ENCODE data around the gene ADCY4. TPM values are rescaled to one million over a fixed set of nuclear protein-coding genes. Genes with fewer than 3 reads are reported as not detected.

The ADCY4 gene
- total and polyA plus RNA-seq, 2 of the 8 experiments (the other 6 are each of a cell fraction or from before 2014, with no cell fraction given): 0.27 to 0.35 TPM

- 90% methylated on average over 2 of the region's 2 CpGs; no CpG with 5 or more reads in 1 of the 2 experiments for WGBS, 2 experiments (ENCODE audit: extremely low coverage in 1 of 2, insufficient coverage in 1 of 2, insufficient read length in 1 of 2, insufficient replicate concordance in 2 of 2, low coverage in 1 of 2, low lambda C conversion rate in 2 of 2, missing lambda C conversion rate in 1 of 2)
- no peak overlapping the region for H2AFZ ChIP-seq (ENCODE audit: low read length)
- TF ChIP-seq CREB1 (IDR thresholded peaks at IDR 0.05) (no peak), TBP (IDR thresholded peaks at IDR 0.05; ENCODE audit: low read depth, low read length) (no peak), RNF2 (IDR thresholded peaks at IDR 0.05; ENCODE audit: borderline replicate concordance, low read depth, low read length, missing control alignments, poor library complexity, severe bottlenecking) (no peak), TAF7 (optimal IDR thresholded peaks at IDR 0.05; ENCODE audit: borderline replicate concordance, low read depth, low read length) (no peak), PHF8 (conservative IDR thresholded peaks at IDR 0.05; ENCODE audit: low read depth, low read length) (no peak), HDAC6 (IDR thresholded peaks at IDR 0.05; ENCODE audit: low read depth, low read length) (no peak), CTBP2 (IDR thresholded peaks at IDR 0.05; ENCODE audit: borderline replicate concordance, insufficient read depth, insufficient read length, low read length) (no peak), TAF1 (IDR thresholded peaks at IDR 0.05; ENCODE audit: low read depth, low read length) (no peak), BACH1 (IDR thresholded peaks at IDR 0.05; ENCODE audit: low read length) (no peak)
Observed at GRCh38 chr14:24293525-24293924, 41.3 kb downstream of the ADCY4 start.

More at GRCh38 chr14:24293525-24293924, 41.3 kb downstream of the ADCY4 start:
- no peak overlapping the region for H3K56ac ChIP-seq (replicated peaks; ENCODE audit: insufficient read length, low read depth, low read length)
- DNase-seq (ENCODE audit: low read depth in 1 of 2, low spot score in 2 of 2): no peak
- H3K23me2 ChIP-seq (ENCODE audit: low read depth, low read length): no peaks in the 10 kb centered on the region
- no peaks in the 10 kb centered on the region for H3K79me2 ChIP-seq (ENCODE audit: control insufficient read depth in 1 of 2, insufficient read depth in 2 of 2, low read length in 2 of 2)
- no peak overlapping the region for H2BK5ac ChIP-seq (ENCODE audit: low read depth, low read length)
- H2BK120ac ChIP-seq (replicated peaks; ENCODE audit: low read depth, low read length): no peak overlapping the region
- no peak overlapping the region for H3K23ac ChIP-seq (ENCODE audit: insufficient read length)
- H3K27ac ChIP-seq (ENCODE audit: low read depth, low read length): no peak overlapping the region
- H2BK20ac ChIP-seq (ENCODE audit: low read length): no peak overlapping the region
- H2AK5ac ChIP-seq (ENCODE audit: low read depth, low read length): no peak overlapping the region
- no peak overlapping the region for H2BK12ac ChIP-seq (ENCODE audit: low read depth, low read length)
- no peaks in the 10 kb centered on the region for H3K79me1 ChIP-seq (ENCODE audit: low read depth, low read length)
- H3K36me3 ChIP-seq (ENCODE audit: control insufficient read depth in 2 of 4, insufficient read depth in 4 of 4, low read length in 3 of 4): peaks cover 2 to 12% (median 7%) of the 10 kb centered on the region in 4 experiments; a peak in 4 of 8 replicates
- no peak overlapping the region for H3K9ac ChIP-seq (replicated peaks in 1 of 4; ENCODE audit: extremely low read depth in 1 of 4, low read depth in 3 of 4, low read length in 3 of 4)
- POLR2A ChIA-PET (ENCODE audit: partially characterized antibody): interaction anchor here (0.8 to 2.1 kb wide), 5 partner anchors 8 to 31 kb away, joined by 3 to 13 read pairs (median 6); no protein-coding TSS in a partner anchor
- H4K20me1 ChIP-seq (replicated peaks in 1 of 2; ENCODE audit: control insufficient read depth in 1 of 2, insufficient read depth in 2 of 2, low read length in 2 of 2): peaks cover 2 to 4% of the 10 kb centered on the region in 2 experiments
- no peak overlapping the region for H3K4ac ChIP-seq (replicated peaks; ENCODE audit: insufficient read length, low read depth, low read length)
- no peak overlapping the region for H4K91ac ChIP-seq (replicated peaks; ENCODE audit: insufficient read length, low read length)
- no peak overlapping the region for H4K8ac ChIP-seq (ENCODE audit: extremely low read depth, insufficient read depth, low read length)
- no peaks in the 10 kb centered on the region for H3K4me1 ChIP-seq (replicated peaks in 1 of 4; ENCODE audit: control insufficient read depth in 3 of 4, insufficient read depth in 4 of 4, low read length in 3 of 4)
- no peak overlapping the region for H3K4me3 ChIP-seq (ENCODE audit: extremely low read depth in 1 of 4, insufficient read depth in 2 of 4, low read depth in 3 of 4, low read length in 4 of 4)
- H3K9me3 ChIP-seq (ENCODE audit: insufficient read depth in 2 of 2, low read depth in 1 of 2, low read length in 1 of 2): no peaks in the 10 kb centered on the region
- H3K18ac ChIP-seq (ENCODE audit: extremely low read depth, low read length): no peak overlapping the region
- no peak overlapping the region for H2BK15ac ChIP-seq (ENCODE audit: low read length)
- CTCF ChIA-PET (ENCODE audit: partially characterized antibody): interaction anchor here (1.0 to 5.5 kb wide), 7 partner anchors 12 to 51 kb away, joined by 3 to 51 read pairs (median 35); partner anchors contain the start of genes CIDEB, RABGGTA and TINF2
- no peak overlapping the region for H3K14ac ChIP-seq (ENCODE audit: insufficient read length)
- FAIRE-seq: no peak
- H4K5ac ChIP-seq (ENCODE audit: insufficient read length, low read depth, low read length): no peak overlapping the region
- no peaks in the 10 kb centered on the region for H3K27me3 ChIP-seq (replicated peaks in 1 of 4; ENCODE audit: control insufficient read depth in 3 of 4, extremely low read depth in 1 of 4, insufficient read depth in 3 of 4, low read length in 3 of 4)
- H3K4me2 ChIP-seq (ENCODE audit: insufficient read depth in 1 of 2, low read depth in 2 of 2, low read length in 2 of 2): no peak overlapping the region
